ENCODE results near the gene ALX4.

ALX4 gene

DNA sequence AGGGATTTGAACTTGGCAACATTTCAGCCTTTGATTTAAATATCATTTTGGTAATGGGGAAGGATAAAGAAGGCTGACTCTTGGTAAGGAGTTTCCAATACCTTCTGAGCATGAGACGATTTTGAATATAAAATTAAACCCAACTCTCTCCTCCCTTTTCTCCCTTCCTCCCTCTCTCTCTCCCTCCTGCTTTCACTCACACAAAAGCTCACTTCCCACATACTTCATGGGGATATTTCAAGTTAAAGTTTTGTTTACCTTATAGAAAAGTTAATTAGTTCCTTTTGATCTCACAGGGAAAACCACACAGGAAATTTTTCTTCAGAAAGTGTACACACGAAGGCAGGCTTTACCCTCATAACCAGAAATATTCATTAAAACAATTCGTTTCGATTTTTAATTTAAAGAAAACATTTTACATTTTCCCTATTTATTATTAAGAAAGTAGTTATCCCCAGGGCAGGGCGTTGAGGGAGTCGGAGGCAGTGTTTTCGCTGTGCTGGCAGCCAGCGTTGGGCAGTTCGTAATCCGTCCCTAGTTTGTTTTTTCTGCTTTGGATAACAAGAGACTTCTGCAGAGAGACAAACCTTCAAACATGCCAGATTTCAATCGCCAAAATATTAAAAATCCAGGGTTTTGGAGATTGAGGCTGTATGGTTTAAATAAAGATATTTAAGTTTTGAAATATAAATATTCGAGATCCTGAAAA lies 25.3 kb upstream of the ALX4 start:
- no peak for DNase-seq

DNA sequence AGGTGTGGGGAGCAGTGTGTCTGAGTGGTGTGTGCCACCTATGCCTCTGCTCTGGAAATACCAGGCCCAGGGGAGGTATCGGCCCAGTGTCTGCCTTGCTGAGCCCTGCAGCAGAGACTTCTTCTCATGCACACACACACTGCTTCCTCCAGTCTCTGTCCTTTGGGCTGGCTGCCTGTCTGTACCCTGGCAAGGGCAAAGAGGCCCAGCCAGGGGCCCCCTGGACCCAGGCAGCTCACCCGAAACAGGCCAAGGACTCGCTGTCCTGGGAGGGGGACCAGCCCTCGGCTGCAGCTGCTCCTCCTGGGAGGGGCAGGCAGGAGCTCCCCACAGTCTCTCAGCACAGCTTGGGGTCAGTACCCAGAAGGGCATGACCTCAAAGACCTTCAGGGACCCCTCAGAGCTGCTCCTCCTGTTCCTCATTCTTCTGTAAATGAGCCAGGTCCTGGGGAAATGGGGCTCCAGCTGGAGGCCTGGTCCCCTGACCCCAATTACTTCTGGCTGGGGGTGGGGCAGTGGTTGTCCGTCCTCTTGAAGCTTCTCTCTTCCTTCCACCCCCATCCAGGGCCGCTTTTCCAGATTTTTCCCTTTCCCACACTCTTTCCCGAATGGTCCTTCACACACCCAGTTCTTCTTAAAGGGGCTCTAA lies 24.5 kb upstream of the ALX4 start:
- DNase-seq = no peak

DNA sequence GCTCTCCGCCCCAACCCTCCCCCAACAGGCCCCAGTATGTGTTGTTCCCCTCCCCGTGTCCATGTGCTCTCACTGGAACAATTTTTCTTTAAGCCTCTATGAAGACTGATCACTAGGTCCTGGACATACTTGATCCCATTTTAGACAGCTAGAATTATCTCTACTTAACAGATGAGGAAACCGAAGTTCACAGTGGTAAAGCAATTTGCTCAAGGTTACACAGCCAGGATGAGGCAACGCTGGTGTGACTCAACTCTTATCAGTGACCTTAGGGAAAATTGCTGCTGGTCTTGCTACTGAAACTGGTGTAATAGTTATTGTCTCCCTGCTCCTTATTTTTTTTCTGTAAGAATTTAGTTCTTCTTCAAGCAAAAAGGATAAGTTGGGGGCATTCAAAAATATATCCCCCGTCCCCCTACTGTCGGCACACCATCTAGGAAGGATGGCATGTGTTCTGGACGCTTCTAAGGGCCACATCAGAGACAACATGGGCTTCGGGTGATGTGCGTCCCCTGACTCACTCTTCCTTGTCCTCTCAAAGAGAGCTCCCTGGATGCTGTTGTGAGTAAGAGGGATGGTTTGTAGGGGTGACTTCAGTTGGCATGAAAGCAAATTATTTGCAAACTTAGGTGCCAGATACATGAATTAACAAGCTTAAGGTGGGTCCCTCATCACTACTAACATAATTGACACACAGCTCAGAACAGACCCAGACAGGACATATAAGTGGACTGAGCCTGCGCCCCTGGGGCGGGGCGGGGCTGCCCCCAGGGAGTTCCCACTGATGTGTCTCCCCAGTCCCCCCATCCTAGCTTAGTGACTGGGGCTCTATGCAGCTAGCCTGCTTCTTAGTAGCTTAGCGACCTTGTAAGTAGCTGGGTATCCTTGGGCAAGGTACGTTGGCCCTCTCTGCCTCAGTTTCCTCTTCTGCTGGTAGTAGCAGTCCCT lies 23.6 kb upstream of the ALX4 start:
- DNase-seq = no peak

DNA sequence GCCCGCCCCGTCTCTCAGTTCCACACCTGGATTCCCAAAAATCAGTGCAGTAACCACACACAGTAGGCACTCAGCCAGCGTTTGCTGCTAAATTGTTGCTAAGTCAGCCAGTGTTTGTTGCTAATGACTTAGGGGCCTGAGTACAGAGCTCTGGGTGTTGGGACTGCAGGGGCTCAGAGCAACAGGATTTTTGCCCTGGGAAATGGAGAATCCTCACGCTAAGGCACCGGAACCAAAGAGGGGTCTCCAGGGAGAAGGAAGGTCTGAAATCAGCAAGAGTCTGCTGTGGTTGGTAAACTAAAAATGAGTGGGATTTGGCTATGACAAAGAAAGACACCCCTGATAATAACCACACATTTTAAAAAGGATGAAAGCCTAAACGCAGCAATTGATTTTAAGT lies 22.7 kb upstream of the ALX4 start:
- no peak for DNase-seq

DNA sequence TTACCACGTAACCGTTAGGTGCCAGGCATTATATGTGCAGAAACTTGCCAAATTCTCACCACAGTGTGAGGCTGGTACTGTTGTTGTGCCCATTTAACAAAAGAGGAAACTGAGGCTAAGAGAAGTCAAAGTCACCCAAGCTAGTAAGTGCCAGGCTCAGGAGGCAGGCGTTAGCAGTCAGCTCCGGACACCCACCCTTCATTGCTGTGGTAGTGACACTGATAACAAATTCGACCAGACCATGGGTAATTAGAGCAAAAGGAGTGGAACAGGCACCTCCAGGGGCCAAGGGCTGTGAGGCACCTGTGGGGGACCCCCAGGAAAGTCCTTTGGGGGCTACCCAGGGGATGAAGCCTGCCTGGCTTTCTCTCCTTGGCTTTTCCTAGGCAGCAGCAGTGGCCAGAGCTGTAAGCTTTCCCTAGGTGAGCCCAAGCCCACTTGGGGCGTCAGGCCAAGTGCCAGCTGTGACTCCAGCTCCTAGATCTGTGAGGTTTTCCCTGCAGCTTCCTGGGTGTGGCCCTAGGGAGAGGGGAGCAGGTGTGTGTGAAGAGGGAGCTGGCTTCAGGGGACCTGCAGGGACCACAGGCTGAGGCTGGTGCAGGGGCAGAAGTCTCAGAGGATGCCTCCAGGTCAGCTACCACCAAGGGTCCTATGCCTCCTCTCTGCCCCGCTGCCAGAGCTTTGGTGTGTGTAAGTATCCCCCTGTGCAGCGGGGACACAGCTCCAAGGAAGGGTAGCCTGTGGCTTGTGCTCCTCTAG lies 19.7 kb upstream of the ALX4 start:
- no peak for DNase-seq

DNA sequence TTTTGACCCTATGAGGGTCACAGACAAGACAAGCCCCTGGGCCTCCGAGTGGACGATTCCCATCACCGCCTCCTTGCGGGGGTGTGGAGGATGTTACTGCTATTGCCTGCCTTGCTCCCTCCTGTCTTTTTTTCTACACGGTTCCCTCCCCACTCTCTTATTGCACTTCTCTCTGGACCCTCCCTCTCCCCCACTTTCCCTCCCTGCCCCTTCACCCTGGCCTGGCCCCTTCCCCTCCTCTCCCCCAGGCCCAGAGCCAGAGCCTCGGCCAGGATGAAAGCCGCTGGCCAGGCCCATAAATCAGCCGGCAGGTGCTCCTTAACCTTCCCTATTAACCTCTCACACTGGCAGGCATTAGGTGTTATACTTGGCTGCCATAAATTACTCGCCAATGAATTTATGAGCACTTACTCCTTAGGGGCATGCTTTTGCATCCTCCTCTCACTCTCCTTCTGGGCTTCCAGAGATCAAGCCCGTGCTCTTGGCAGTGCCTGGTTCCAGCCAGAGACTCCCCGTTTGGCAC lies 18.3 kb upstream of the ALX4 start:
- DNase-seq = no peak

DNA sequence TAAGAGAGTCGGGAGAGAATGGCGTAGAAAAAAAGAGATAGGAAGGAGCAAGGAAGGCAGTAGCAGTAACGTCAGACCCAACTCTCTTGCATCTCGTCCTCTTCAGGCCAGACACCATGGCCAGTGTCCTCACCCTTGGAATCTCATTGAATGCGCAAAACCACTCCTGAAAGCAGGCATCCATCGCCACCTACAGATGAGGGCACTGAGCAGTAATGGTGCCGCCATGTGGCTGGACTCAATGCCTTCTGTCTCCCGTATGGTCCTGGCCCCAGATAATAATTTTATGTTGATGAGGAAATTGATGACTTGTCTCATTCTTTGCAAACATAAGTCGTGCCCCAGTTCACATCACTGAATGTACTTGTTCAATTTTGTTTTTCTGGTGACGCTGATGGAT lies 17.8 kb upstream of the ALX4 start:
- no peak for DNase-seq

DNA sequence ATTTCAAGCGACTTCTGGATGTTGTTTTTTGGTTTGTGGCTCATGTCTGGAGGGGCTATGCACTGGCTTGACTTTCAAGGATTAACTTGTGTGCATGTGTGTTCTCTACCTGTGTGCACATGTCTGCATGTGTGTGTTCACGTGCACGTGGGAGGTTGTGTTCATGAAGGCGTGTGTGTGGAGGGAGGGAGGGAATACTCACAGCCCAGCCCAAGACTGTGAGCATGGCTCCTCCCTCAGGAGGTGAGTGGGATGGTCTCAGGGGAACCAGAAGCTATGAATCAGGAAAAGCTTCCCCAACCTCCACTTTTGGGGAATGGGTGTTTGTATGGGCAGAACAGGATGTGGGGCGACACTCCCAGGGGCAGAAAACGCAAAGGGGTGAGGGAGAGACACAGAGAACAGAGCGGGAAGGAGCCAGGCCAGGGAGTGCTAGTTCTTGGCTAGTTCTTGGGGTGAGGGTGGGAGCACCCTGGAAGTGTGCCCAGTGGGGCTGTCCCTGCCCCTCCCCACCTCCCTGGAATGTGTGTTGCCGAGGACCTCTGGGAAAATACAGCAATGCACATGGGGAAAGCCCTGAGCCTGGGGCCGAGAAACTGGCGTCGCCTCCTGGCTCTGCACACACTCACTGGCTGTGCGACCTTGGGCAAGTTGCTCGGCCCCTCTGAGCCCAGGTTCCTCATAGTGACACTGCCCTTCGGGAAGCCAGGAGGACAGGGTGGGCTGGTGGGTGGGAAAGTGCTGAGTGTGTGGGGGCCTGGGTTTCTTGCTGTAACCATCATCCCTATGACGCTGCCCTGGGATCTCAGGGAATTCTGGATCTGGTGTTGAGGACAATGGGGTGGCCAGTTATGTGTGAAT lies 16.9 kb upstream of the ALX4 start:
- DNase-seq = no peak

DNA sequence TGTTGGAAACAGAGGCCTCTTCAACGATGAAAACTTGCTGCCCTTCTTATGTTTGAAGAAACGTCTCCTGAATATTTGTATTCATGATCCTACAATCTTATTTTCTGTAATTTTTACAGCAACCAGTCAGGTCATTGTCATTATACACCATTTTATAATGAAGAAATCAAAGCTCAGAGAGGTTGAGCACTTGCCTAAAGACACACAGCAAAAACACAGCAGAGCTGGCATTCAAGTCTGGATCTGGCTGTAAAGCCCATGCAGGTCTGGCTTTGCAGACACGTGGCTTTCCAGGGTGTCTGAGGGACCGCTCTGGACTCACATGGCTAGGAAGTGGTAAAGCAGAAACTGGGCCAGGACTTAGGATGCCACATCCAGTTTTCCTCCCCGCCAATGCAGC lies 15.8 kb upstream of the ALX4 start:
- DNase-seq = no peak

DNA sequence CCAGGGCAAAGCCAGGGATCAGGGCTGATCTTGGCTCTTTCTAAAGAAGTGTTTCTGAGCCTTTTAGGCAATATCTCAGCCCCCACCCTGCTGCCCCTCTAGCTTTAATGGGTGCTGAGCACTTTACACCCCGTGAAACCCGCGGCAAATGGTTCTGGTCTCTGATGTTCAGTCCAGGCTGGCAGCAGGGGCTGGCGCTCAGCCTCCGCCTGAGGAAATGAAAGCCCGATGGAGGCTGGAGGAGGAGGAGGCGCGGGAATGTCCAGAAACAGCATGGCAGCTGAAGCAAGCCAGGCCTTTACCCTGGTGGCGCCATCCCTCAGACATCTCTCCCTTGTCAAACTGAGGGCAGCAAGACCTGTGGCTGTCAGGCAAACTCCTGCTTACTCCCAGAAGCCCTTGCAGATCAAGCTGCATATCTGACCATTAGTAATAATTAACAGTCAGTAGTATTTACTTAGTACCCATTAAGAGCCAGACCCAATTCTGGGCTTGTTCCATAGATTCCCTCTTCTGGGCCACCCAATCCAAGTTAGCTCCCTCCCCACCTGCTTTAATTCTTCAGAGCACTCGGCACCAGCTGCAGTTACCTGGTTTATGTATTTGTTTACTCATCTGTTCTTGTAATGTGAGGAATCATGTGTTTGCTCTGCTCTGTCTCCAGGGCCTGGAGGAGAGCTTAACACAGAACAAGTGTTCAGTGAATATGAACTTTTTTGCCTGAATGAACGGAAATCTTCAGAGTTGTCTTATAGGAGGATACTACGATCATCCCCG lies 15.0 kb upstream of the ALX4 start:
- no peak for DNase-seq

DNA sequence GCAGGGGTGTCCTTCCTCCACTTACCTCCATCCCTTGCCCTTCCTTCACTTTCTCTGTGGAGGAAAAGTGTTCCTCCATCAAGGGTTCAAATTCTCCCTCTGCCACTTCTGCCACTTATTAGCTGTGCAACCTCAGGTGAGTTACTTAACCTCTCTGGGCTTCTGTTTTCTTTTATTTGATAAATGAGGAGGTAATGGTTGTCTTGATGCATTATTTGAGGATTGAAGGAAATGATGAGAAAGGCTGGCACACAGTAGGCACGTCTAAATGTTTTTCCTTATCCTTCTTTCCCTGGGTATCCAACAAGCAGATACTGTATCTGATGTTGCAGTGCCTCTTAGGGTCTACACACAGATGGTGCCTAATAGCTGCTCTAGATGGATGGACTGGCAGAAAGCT lies 14.3 kb upstream of the ALX4 start:
- DNase-seq = no peak

DNA sequence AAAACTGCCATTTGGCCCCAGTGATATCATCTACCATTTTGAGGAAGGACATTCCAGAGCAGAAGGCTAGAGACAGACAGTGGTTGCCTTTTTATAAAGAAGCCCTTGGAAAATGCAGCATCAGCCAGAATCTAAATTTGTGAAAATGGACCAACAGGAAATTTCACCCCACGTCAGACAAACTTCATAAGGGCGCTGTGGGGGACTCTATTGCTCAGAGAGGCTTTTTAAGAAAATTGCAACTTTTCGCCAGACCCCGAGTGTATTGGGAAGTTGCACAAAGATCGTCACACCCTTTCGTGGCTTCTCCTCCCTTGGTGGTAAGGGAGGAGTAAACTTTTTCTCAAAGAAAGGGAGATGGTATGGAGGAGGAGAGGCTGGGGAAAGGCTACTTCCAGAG lies 12.3 kb upstream of the ALX4 start:
- DNase-seq = no peak

DNA sequence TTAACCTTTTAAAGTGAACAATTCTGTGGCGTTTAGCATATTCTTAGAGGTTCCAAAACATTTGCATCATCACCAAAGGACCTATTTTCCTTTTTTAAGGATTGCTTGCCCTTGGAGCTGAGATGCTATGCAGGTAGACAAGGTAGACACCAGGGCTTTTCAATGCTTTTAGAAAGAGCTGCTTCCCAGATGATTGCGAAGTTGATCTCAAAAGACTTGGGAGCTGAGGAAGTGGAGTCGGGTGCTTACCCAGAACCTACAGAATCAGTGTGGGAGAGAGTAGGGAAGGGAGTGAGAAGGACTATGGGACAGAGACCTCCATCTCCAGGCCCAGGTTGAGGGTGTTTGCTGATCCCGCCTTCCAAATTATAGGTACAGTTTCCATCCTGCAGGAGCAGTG lies 11.1 kb upstream of the ALX4 start:
- DNase-seq = no peak

DNA sequence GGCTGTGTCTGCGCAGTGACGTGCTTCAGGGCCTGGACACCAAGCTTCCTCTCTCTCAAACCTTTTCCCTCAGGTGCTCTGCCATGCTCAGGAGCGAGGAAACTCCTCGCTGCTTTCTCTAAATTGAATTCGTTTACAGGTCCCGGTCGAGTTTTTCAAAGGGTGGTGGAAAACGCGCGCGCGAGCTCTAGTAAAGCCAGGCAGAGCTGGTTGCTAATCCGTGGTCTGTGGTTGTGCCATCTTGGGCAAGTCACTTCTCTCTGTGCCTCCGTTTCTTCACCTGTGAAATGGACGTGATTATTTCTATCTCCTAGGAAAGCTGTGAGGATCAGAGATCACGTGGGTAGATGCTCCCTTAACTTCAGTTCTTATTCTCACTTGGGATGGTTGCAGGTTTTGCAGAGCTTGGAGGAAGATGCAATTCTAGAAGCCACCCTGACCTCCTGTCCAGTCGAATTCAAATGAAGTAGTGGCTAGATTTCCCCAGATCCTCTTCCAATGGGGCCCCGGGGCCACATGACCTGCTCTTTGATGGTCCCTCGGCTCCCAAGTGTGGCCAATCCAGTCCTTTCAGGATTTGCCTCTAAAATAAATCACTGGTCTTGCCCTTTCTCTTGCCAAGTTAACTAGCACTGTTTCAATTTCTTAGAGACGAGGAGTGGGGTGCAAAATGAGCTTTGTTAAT lies 10.5 kb upstream of the ALX4 start:
- DNase-seq = no peak

DNA sequence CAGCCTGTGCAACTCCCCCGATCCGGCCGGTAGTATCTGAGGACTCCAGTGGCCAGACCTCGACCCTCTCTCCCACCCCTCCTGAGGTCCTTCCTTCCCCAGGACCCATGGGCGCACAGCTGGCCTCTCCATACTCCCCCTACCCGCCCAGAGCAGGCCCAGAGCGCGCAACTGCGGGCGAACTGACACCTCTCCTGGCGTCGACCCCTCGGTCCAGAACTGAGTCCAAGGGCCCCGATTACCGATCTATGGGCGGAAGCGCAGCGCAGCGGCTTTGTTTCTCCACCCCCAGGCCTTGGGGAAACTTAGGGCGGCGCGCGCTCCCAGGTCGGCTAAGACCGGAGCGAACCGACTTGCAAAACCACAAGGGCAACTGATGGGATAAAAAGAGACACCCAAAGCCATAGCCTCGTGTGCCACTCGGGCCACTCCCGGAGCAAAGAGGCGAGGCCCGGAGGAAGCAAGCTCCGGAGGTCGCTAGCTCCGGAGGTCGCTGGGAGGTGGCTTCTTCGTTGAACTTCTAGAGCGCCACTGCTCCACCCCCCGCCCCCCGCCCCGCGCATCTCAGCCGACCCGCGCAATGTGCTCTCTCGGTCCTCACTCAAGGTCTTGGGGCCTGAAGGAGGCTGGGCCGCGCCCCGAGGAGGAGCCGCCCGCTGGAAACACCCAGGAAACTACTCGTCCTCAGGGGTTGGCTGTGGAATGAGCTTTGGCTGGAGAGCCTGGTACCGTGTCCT lies 9.8 kb upstream of the ALX4 start:
- DNase-seq = no peak

DNA sequence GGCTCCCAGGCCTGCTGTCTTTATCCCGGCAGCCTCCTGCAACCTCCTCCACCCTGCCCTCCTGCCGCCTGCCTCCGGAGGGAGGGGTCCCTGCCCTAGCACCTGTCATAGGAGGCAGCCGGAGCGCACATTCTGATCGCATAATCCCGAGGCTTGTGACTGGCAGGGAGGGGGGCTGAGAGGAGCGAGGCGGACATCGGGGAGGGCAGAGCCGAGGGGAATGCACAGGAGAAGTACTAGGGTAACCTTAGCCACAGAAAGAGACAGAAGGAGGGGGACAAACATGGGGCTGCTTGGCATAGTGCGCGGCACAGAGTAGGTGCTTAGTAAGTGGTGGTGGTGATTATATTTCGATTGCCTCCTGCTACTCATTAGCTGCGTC lies 9.2 kb upstream of the ALX4 start:
- no peak for DNase-seq

DNA sequence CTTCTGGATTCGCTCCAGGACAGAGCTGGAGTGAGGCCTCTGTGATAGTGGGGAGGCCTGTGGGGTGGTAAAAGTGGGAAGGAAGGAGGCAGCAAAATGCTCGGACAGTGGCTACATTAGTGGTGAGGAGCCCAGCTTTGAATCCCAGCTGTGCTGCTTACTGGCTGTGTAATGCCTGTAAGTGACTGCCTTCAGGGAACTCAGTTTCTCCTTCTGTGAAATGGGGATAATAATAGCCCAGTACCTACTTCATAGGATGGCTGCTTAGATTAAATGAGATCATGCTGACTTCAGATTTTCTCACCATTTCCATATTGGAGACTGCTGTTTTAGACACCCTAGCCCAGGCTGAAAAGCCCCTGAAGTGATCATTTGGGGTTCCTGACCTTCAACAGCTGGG lies 8.4 kb upstream of the ALX4 start:
- no peak for DNase-seq

DNA sequence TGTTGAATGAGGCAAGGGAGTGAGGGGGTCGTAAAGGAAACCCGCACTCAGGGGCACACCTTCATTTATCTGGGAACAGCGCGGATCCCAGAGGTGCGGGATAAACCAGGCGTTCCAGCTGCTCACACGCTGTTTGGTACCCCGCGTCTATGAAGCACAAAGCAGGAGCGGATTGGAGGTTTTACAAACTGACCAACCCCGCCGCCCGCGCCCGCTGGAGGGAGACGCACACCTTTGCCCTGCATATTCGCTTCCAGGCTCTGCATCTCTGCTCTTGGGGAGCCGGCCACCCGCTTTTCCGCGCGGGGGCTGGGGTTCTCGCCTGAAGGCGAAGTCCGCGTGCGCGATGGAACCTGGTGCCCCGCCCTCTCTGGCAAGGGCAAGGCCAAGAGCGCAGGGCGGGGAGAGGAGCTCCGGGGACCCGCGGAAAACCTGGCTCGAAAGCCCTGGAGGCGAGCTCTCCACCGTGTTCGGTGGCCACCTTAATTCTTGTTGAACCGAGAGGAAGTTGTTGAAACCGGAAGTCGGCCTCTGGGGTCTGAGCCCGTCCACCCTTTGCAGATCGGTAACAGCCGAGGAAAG lies 6.8 kb upstream of the ALX4 start:
- no peak for DNase-seq

DNA sequence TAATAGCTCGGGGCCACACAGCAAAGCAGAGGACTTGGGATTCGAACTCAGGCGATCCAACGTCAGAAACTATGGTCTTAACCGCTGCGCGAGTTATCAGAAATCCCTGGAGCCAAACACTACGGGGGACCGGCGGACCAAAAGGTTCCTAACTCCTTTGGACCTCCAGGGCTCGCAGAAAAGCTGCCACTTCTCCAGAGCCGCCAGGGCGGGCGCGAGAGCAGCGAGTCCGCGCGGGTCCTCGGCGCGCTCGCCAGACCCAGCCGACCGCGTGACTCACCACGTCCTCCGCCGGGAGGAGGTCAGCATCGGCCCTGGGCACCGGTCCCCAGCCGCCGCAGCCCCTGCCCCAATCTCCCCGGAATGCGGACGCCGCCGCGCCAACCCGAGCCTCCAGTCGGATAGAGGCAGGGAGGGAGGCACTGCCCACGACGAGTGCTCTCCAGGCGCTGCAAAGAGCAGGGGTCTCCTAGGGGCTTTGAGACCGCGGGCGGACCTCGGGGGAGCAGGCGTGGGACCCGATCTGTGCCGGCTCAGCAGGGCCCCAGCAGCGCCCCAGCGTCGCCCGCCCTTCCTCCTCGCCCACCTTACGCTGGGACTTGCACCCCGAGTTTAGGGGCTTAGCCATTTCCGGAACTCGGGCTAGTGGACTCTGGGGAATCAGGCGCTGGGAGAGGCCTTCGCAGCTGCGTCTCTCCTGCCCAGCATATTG lies 6.2 kb upstream of the ALX4 start:
- no peak for DNase-seq
